Transverse colon (tissue), 4 donors: ENCODE data around the gene LGALS8. TPM values are rescaled to one million over a fixed set of nuclear protein-coding genes. Genes with fewer than 3 reads are reported as not detected.

Source experiments
- DNase-seq: peaks from one replicate; pipeline ENCODE4 v3.0.0-alpha.2; 2019
- H3K27ac ChIP-seq, 4 donors: fragments of 200-600 bp; sonication (generic); 2 replicates each; pipeline ENCODE4 v1.5.1; 2016 to 2018; ENCODE audit warnings: inconsistent platforms in 4 of 4
- H3K27me3 ChIP-seq: fragments of 200-600 bp; sonication (generic); 2 replicates; pipeline ENCODE4 v1.5.1; 2017; ENCODE audit warnings: inconsistent platforms
- H3K36me3 ChIP-seq, 4 donors: fragments of 200-600 bp; sonication (generic); 2 replicates each; pipeline ENCODE4 v1.5.1; 2017 to 2019; ENCODE audit warnings: inconsistent platforms in 4 of 4
- H3K4me1 ChIP-seq, 4 donors: fragments of 200-600 bp; sonication (generic); 2 replicates each; pipeline ENCODE4 v1.5.1; 2017 to 2020; ENCODE audit warnings: inconsistent platforms in 4 of 4
- H3K4me3 ChIP-seq, 4 donors: fragments of 200-600 bp; sonication (generic); 1 replicate in 1 of 4; 2 replicates in 3 of 4; pipeline versions ENCODE4 v1.5.1 to v1.6.1; 2017 to 2019; ENCODE audit warnings: inconsistent platforms in 4 of 4
- H3K9me3 ChIP-seq, 2 donors: fragments of 200-600 bp; sonication (generic); 2 replicates each; pipeline ENCODE4 v1.5.1; 2017 to 2019; ENCODE audit warnings: inconsistent platforms in 2 of 2
- CTCF ChIP-seq, 5 experiments: fragments of 200-600 bp in 3 of 5; fragments of 450-650 bp in 2 of 5; sonication (generic) in 3 of 5; IDR thresholded peaks; 1 replicate in 2 of 5; 2 replicates in 3 of 5; pipeline ENCODE4 v1.5.1; 2016 to 2017; ENCODE audit warnings: antibody characterized with exemption in 5 of 5, inconsistent platforms in 3 of 5, mild to moderate bottlenecking in 2 of 5, moderate library complexity in 1 of 5
- EP300 ChIP-seq: sonication (generic); formaldehyde crosslinking; IDR thresholded peaks from one replicate; pipeline ENCODE4 v1.6.1; 2017; ENCODE audit warnings: antibody characterized with exemption, low read depth
- POLR2A ChIP-seq: fragments of 450-650 bp; IDR thresholded peaks from one replicate; pipeline ENCODE4 v1.6.1; 2016; ENCODE audit warnings: antibody characterized with exemption, mild to moderate bottlenecking, moderate library complexity
- POLR2AphosphoS5 ChIP-seq, 3 donors: sonication (generic); formaldehyde crosslinking; IDR thresholded peaks; one replicate each; pipeline ENCODE4 v1.6.1; 2016; ENCODE audit warnings: antibody characterized with exemption in 3 of 3
- WGBS, 2 donors: methylation state at CpG; one replicate each; pipeline ENCODE4 v1.1.5; 2018; ENCODE audit warnings: low coverage in 1 of 2; 5-methylcytosine and 5-hydroxymethylcytosine counted together
- in situ Hi-C, 4 donors: fragments of 200-750 bp; cut with MboI; loops; one replicate each; pipeline versions ENCODE4 v1.15.0 to v1.15.1; 2017; ENCODE audit warnings: low sequenced_read_pairs in 3 of 4, low pct_ligation_motif_present in 1 of 4, low pct_unique_long_range_greater_than_20kb in 1 of 4
- intact Hi-C: fragments of 100-400 bp; cut with DNase I; formaldehyde crosslinking; loops from one replicate; pipeline ENCODE4 v1.15.1; 2023; ENCODE audit warnings: low total_unique reads
- total RNA-seq, 4 donors: library from RNA; depleted of rRNA; stranded (reverse); fragments of >200 nt; gene quantifications; one replicate each; pipeline ENCODE4 v1.1.0, GENCODE V29; 2016

Gene LGALS8
- total RNA-seq, 4 donors from 2014 or later: 38.2 to 88.1 (median 59.3) TPM

- Histone ChIP-seq H3K4me3 (no peak overlapping the region), H3K36me3 (no peaks in the 10 kb centered on the region), H3K27me3 (no peaks in the 10 kb centered on the region), H3K9me3 (no peaks in the 10 kb centered on the region), H3K27ac (no peak overlapping the region), H3K4me1 (peaks cover 0 to 16% (median 6%) of the 10 kb centered on the region in 4 donors)
- intact Hi-C loops (no loop called here), in situ Hi-C loops (no loop called here)
- TF ChIP-seq POLR2AphosphoS5 (IDR thresholded peaks at IDR 0.05) (no peak), CTCF (IDR thresholded peaks at IDR 0.05) (no peak), POLR2A (no peak), EP300 (no peak)
- 66 to 86% methylated on average over 5 of the region's 5 CpGs for WGBS, 2 donors
- DNase-seq: no peak
Measured at GRCh38 chr1:236518322-236518721, 5.5 kb upstream of the LGALS8 start.

- Histone ChIP-seq H3K4me1 (peaks cover 0 to 24% (median 10%) of the 10 kb centered on the region in 4 donors), H3K27me3 (no peaks in the 10 kb centered on the region), H3K9me3 (no peaks in the 10 kb centered on the region), H3K36me3 (no peaks in the 10 kb centered on the region), H3K27ac (no peak overlapping the region), H3K4me3 (no peak overlapping the region)
- TF ChIP-seq POLR2AphosphoS5 (IDR thresholded peaks at IDR 0.05) (no peak), POLR2A (no peak), CTCF (IDR thresholded peaks at IDR 0.05) (no peak), EP300 (no peak)
- no peak for DNase-seq
- intact Hi-C loops: no loop called here
- WGBS, 2 donors: 75 to 88% methylated on average over 3 to 4 of the region's 4 CpGs
- in situ Hi-C loops: no loop called here
Measured at GRCh38 chr1:236520445-236521005, 3.3 kb upstream of the LGALS8 start.

- intact Hi-C loops: no loop called here
- peak overlapping the region; percentile 90 to 95 (median 94) for H3K27ac ChIP-seq
- in situ Hi-C loops: no loop called here
- TF ChIP-seq EP300: no peak
- no peak for TF ChIP-seq POLR2A
- TF ChIP-seq POLR2AphosphoS5 (IDR thresholded peaks at IDR 0.05): no peak
- no peak for TF ChIP-seq CTCF (IDR thresholded peaks at IDR 0.05)
- DNase-seq: peak; percentile 50
- peaks cover 0 to 15% (median 6%) of the 10 kb centered on the region in 4 donors for H3K4me1 ChIP-seq
- no peaks in the 10 kb centered on the region for H3K27me3 ChIP-seq
- H3K4me3 ChIP-seq: peak overlapping the region; percentile 38 to 91 (median 76)
- no peaks in the 10 kb centered on the region for H3K9me3 ChIP-seq
- H3K36me3 ChIP-seq: peaks cover 0 to 8% (median 2%) of the 10 kb centered on the region in 4 donors
- WGBS, 2 donors: 33 to 35% methylated on average over 1 to 26 of the region's 26 CpGs
Measured at GRCh38 chr1:236522937-236523703, 662 bp upstream of the LGALS8 start.

GRCh38 chr1:236524142-236524894 is 536 bp downstream of the LGALS8 start:
- Histone ChIP-seq H3K27me3 (no peaks in the 10 kb centered on the region), H3K4me3 (peak overlapping the region; percentile 38 to 91 (median 76)), H3K4me1 (peaks cover 0 to 15% (median 6%) of the 10 kb centered on the region in 4 donors), H3K9me3 (no peaks in the 10 kb centered on the region), H3K27ac (peak overlapping the region; percentile 90 to 95 (median 94)), H3K36me3 (peaks cover 0 to 8% (median 2%) of the 10 kb centered on the region in 4 donors)
- DNase-seq: peak; percentile 57
- TF ChIP-seq CTCF (IDR thresholded peaks at IDR 0.05) (no peak), POLR2A (peak; percentile 68), EP300 (no peak), POLR2AphosphoS5 (IDR thresholded peaks at IDR 0.05) (peak; percentile 79 to 85 (median 85))
- WGBS, 2 donors: 0 to 1% methylated on average over 4 to 17 of the region's 32 CpGs
- in situ Hi-C loops: no loop called here
- intact Hi-C loops: no loop called here
